Thoracic aorta (tissue), 2 donors: Measurements from ENCODE around the gene VGF. TPM values are rescaled to one million over a fixed set of nuclear protein-coding genes. Genes with fewer than 3 reads are reported as not detected.

Experiments used
- ATAC-seq: fragments of 150-250 bp; one replicate; pipeline ENCODE4 v1.8.0; 2017; ENCODE audit warnings: low read depth; ENCODE audit not compliant: insufficient number of reproducible peaks, low FRiP score
- DNase-seq: peaks from one replicate; pipeline ENCODE4 v3.0.0-alpha.2; 2020; ENCODE audit warnings: low spot score
- H3K27ac ChIP-seq, 2 donors: fragments of 200-600 bp; sonication (generic); 1 replicate in 1 of 2; 2 replicates in 1 of 2; pipeline ENCODE4 v1.5.1; 2016; ENCODE audit warnings: mild to moderate bottlenecking in 2 of 2, moderate library complexity in 2 of 2
- H3K27me3 ChIP-seq: fragments of 200-600 bp; sonication (generic); replicated peaks from 2 replicates; pipeline ENCODE4 v1.6.0; 2016; ENCODE audit warnings: mild to moderate bottlenecking; ENCODE audit not compliant: insufficient read depth
- H3K36me3 ChIP-seq: fragments of 200-600 bp; sonication (generic); one replicate; pipeline ENCODE4 v1.5.1; 2016
- H3K4me1 ChIP-seq, 2 donors: fragments of 200-600 bp; sonication (generic); 1 replicate in 1 of 2; 2 replicates in 1 of 2; pipeline versions ENCODE4 v1.5.1 to v1.6.0; 2016; ENCODE audit warnings: low read depth in 2 of 2, mild to moderate bottlenecking in 1 of 2; ENCODE audit not compliant: control insufficient read depth in 1 of 2
- H3K4me3 ChIP-seq: fragments of 200-600 bp; sonication (generic); 2 replicates; pipeline ENCODE4 v1.5.1; 2016; ENCODE audit warnings: mild to moderate bottlenecking
- H3K9me3 ChIP-seq: fragments of 200-600 bp; sonication (generic); 2 replicates; pipeline ENCODE4 v1.5.1; 2016
- total RNA-seq, 2 donors: library from RNA; depleted of rRNA; stranded (reverse); fragments of >200 nt; gene quantifications; one replicate each; pipeline versions ENCODE4 v1.1.0 to v1.2.3, GENCODE V29; 2016
- TF ChIP-seq, protein P1 (sequence below): fragments of 200-600 bp; sonication (generic); IDR thresholded peaks from one replicate; pipeline ENCODE4 v1.5.1; 2019; ENCODE audit warnings: antibody characterized with exemption

VGF gene
- not detected for total RNA-seq

DNA sequence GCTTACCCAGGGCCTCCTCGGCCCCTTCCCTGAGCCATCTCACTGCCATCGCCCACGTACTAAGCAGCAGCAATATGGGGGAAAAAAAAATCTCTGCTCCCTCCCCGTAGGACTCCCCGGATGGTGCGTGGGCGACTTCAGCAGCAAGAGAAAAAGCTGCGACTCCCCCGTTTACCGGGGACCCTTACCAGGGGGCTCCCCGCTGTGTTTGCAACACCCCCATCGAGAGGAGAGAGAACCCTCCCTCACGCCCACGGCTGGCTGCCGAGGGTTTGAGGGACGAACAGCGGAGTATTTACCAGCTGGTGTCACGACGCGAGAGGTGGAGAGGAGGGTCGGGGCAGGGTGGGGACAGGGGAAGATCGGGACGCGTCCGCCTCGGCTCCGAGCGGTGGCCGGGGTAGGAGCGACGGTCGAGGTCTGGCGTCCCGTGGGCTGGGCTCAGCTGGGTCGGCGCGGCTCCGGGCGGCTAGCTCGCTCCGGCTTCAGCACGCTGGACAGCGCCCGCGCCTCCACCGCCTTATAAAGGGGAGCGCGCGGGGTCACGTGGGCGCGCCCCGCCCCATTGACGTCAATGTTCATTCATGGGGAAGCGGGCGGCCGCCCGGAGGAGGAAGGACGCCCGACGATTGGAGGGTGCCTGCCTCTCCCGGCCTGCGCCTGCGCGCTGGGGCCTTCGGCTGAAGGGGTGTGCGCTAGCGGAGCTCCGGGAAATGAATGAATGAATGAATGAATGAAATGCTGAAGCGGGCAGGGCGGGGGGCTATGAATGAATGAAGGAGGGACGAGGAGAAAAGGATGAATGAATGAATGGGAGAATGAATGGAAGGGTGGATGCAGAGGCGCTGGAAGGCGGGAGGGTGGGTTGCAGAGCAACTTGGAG, at the start of gene VGF:
Gene VGF, minus strand, starts transcription at position 495 of the 883 bp plus-strand sequence. CDS start 726 bp downstream, outside the sequence.
- Histone ChIP-seq H3K4me3 (peak within 1 kb of the TSS; percentile 56), H3K27ac (no peak within 1 kb of the TSS), H3K27me3 (peaks cover 27% of the 10 kb centered on the region), H3K9me3 (no peaks in the 10 kb centered on the region), H3K4me1 (peaks cover 32 to 44% of the 10 kb centered on the region in 2 donors), H3K36me3 (peaks cover under 1% of the 10 kb centered on the region)
- DNase-seq (peak; percentile 72), ATAC-seq (peak; percentile 55)
- TF ChIP-seq, protein P1, sequence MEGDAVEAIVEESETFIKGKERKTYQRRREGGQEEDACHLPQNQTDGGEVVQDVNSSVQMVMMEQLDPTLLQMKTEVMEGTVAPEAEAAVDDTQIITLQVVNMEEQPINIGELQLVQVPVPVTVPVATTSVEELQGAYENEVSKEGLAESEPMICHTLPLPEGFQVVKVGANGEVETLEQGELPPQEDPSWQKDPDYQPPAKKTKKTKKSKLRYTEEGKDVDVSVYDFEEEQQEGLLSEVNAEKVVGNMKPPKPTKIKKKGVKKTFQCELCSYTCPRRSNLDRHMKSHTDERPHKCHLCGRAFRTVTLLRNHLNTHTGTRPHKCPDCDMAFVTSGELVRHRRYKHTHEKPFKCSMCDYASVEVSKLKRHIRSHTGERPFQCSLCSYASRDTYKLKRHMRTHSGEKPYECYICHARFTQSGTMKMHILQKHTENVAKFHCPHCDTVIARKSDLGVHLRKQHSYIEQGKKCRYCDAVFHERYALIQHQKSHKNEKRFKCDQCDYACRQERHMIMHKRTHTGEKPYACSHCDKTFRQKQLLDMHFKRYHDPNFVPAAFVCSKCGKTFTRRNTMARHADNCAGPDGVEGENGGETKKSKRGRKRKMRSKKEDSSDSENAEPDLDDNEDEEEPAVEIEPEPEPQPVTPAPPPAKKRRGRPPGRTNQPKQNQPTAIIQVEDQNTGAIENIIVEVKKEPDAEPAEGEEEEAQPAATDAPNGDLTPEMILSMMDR = no peak

DNA sequence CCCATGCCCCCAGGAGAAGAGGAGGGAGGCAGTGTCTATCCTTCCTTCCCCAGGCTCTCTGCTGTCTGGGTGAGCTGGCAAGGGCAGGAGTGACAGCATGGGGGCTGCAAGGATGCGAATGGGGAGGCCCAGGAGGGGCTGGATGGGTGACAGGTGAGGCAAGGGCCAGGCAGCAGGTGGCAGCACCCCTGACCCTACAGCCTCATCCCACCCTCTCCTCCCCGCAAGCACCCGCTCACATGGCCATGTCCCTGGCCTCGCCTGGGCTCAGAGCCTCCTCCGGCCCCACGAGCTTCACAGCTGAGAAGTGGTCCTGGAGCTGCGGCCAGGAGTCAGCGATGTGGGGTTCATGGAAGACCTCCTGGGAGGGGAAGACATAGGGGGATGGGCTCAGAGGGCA, 46.6 kb upstream of the VGF start:
- no peak overlapping the region for H3K27ac ChIP-seq
- no peaks in the 10 kb centered on the region for H3K27me3 ChIP-seq
- H3K9me3 ChIP-seq = no peaks in the 10 kb centered on the region
- ATAC-seq (no peak), DNase-seq (no peak)
- TF ChIP-seq, protein P1 = no peak
- H3K36me3 ChIP-seq = peaks cover 27% of the 10 kb centered on the region
- peaks cover 9 to 16% of the 10 kb centered on the region in 2 donors for H3K4me1 ChIP-seq
- H3K4me3 ChIP-seq = no peak overlapping the region

DNA sequence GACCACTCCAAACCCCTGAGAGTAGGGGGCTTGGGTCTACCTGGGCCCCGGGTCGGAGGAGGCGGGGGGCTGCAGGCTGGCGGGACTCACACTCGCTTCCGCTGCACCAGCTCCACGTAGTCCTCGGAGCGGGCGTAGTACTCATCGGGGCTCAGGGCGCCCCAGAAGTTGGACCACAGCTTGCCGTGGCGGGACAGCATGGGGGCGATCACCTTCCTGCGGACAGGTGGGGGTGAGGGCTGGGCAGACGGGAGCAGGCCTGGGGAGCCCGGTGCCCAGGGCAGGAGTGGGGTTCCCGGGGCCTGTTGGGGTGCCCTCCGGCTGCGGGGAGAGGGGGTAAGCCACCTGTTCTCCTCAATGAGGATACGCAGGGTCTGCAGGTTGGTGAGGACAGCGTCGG, 46.1 kb upstream of the VGF start:
- peaks cover 27% of the 10 kb centered on the region for H3K36me3 ChIP-seq
- no peaks in the 10 kb centered on the region for H3K9me3 ChIP-seq
- H3K4me3 ChIP-seq = no peak overlapping the region
- DNase-seq (no peak), ATAC-seq (no peak)
- TF ChIP-seq, protein P1 = no peak
- peaks cover 6 to 12% of the 10 kb centered on the region in 2 donors for H3K4me1 ChIP-seq
- H3K27ac ChIP-seq = no peak overlapping the region
- H3K27me3 ChIP-seq = no peaks in the 10 kb centered on the region

GRCh38 chr7:101210143-101210542, 44.8 kb upstream of the VGF start:
- ATAC-seq (no peak), DNase-seq (no peak)
- Histone ChIP-seq H3K27me3 (no peaks in the 10 kb centered on the region), H3K4me3 (no peak overlapping the region), H3K27ac (no peak overlapping the region), H3K4me1 (no peaks in the 10 kb centered on the region), H3K36me3 (peaks cover 27% of the 10 kb centered on the region), H3K9me3 (no peaks in the 10 kb centered on the region)
- TF ChIP-seq, protein P1 = no peak

DNA sequence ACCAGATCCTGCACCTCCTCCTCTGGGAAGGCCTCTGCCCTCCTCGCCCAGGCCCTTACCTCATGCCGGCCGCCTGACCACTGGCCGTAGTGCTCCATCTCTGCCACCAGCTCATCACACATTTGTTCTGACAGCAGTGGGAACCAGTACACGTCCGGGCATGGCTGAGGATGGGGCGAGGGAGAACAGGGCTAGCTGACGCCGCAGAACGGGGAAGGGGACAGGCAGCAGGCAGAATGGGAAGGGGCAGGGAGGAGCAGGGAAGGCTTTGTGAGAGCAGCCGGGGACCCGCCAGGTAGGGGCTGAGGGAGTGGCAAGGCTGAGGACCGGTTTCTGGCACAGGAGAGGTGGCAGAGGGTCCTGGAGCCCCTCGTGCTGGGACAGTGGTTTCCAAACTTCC, 43.4 kb upstream of the VGF start:
- Histone ChIP-seq H3K9me3 (no peaks in the 10 kb centered on the region), H3K27ac (no peak overlapping the region), H3K4me3 (no peak overlapping the region), H3K36me3 (peaks cover 24% of the 10 kb centered on the region), H3K4me1 (no peaks in the 10 kb centered on the region), H3K27me3 (no peaks in the 10 kb centered on the region)
- TF ChIP-seq, protein P1 = no peak
- DNase-seq = no peak
- ATAC-seq = no peak
